Ovary (tissue), 9 donors: ENCODE data around the gene SIX5. TPM values are rescaled to one million over a fixed set of nuclear protein-coding genes. Genes with fewer than 3 reads are reported as not detected.

Source experiments
- DNase-seq, 5 donors: peaks; one replicate each; pipeline ENCODE4 v3.0.0-alpha.2; 2019 to 2020
- H3K27ac ChIP-seq, 2 donors: fragments of 200-600 bp; one replicate each; pipeline versions ENCODE4 v1.5.1 to v1.8.0; 2019 to 2022
- H3K27me3 ChIP-seq: fragments of 200-600 bp; one replicate; pipeline ENCODE4 v1.8.0; 2022
- H3K36me3 ChIP-seq: fragments of 200-600 bp; sonication (generic); one replicate; pipeline ENCODE4 v1.5.1; 2019
- H3K4me1 ChIP-seq: one replicate; pipeline ENCODE4 v1.8.1; 2013; ENCODE audit warnings: mild to moderate bottlenecking, moderate library complexity; ENCODE audit not compliant: insufficient read depth
- H3K4me3 ChIP-seq: fragments of 200-600 bp; sonication (generic); one replicate; pipeline ENCODE4 v1.5.1; 2017
- H3K9me3 ChIP-seq, 2 donors: fragments of 200-600 bp in 1 of 2; sonication (generic) in 1 of 2; one replicate each; pipeline versions ENCODE4 v1.5.1 to v1.8.1; 2013 to 2019; ENCODE audit warnings: mild to moderate bottlenecking in 1 of 2, moderate library complexity in 1 of 2
- EP300 ChIP-seq: sonication (generic); formaldehyde crosslinking; IDR thresholded peaks from one replicate; pipeline ENCODE4 v1.6.1; 2017; ENCODE audit warnings: antibody characterized with exemption
- POLR2A ChIP-seq: fragments of 450-650 bp; IDR thresholded peaks from one replicate; pipeline ENCODE4 v1.6.1; 2017; ENCODE audit warnings: antibody characterized with exemption, mild to moderate bottlenecking, moderate library complexity
- WGBS, 3 donors: extraction: QIAGEN DNeasy Blood & Tissue Kit in 1 of 3; methylation state at CpG; one replicate each; pipeline versions ENCODE4 v1.1.5 to v1.1.7; 2013 to 2017; 5-methylcytosine and 5-hydroxymethylcytosine counted together
- intact Hi-C, 4 donors: fragments of 100-400 bp; cut with DNase I; formaldehyde crosslinking; loops; one replicate each; pipeline versions ENCODE4 v1.11.0 to v1.15.1; 2022 to 2023
- polyA plus RNA-seq, 2 donors: library from polyadenylated mRNA; stranded (reverse); fragments of 200-250 nt in 1 of 2; fragments of 350-450 nt in 1 of 2; fragmentation: Illumina TruSeq in 1 of 2; extraction: RNeasy Lipid Tissue Mini Kit (QIAGEN cat#74804) in 1 of 2; gene quantifications; one replicate each; pipeline ENCODE4 v1.2.3, GENCODE V29; 2013 to 2014
- total RNA-seq, 7 donors: library from RNA; depleted of rRNA in 2 of 7; stranded (reverse); fragments of >200 nt in 2 of 7; fragmentation: NEBNext Ultra II Directional in 3 of 7; extraction: Animal tissue kit (Norgen Biotek cat#: 25700) in 3 of 7; gene quantifications; one replicate each; pipeline versions ENCODE4 v1.1.0 to v1.2.4, GENCODE V29; 2016 to 2023
- TF ChIP-seq, protein P1 (sequence below), 3 donors: fragments of 450-650 bp in 2 of 3; fragments of 200-600 bp in 1 of 3; IDR thresholded peaks; one replicate each; pipeline versions ENCODE4 v1.5.1 to v1.8.0; 2016 to 2022; ENCODE audit warnings: antibody characterized with exemption in 3 of 3, mild to moderate bottlenecking in 1 of 3
- donor health status: DM: no; HTN: no; CAD: no; lungs with moderate emphysema.
- donor health status: DM: no; HTN: no; CAD: no.
- donor health status: Bipolar disorder and iron deficiency.
- donor health status: DM: yes; HTN: yes; CAD: no.
- donor health status: DM: no; HTN: no; CAD: no.
- donor health status: DM: yes; HTN: yes; CAD: no.

Gene SIX5
- total and polyA plus RNA-seq, 9 donors: 5.4 to 64.4 (median 43.5) TPM

DNA sequence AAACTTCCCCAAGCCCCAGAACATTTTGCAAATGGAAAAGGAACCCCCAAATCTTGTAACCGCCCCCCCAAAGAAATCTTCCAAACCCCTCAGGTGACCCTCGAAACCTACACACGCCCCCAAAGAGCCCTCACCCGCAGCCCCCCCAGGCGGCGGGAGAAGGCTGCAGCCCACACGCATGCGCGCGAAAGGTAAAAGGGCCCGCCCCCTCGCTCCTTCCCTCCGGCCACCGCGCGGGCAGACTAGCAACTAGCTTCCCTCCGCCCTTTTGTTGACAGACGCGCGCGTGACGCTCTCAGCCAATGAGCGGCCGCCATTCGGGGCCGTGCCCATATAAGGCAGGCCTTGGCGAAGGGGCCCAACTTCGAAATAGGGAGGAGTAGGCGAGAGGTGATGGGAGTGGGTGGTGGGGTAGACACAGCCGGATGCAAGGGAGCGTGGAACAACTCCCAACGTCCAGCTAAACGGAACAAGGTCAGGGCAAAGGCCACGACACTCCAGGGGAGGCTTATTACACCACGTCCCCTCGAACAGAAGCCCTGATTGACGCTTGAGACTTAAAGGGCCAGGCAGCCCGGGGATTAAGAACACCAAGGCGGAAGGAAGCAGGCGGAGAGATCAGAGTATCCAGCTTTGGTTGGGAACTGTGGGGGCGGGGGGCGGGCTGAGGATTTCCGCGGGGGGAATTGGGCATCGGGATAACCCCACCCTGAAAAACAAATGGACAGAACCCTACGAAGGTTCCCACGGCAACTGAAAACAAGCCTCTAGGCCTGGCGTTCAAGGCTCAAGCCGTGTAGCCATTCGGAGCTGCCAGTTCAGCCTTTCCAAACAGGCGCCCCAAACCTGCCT, 51.7 kb downstream of the SIX5 start:
- H3K27me3 ChIP-seq: no peaks in the 10 kb centered on the region
- intact Hi-C loops: loop anchor here in 2 of 4 donors (5.0 to 10.0 kb wide), 2 partner anchors 47 to 50 kb away; partner anchors contain the start of gene SIX5 (in 2 of the 2)
- WGBS, 3 donors: 0 to 2% (median 1%) methylated on average over 51 of the region's 51 CpGs
- DNase-seq: peak; percentile 99
- H3K9me3 ChIP-seq: no peaks in the 10 kb centered on the region
- TF ChIP-seq, protein P1, sequence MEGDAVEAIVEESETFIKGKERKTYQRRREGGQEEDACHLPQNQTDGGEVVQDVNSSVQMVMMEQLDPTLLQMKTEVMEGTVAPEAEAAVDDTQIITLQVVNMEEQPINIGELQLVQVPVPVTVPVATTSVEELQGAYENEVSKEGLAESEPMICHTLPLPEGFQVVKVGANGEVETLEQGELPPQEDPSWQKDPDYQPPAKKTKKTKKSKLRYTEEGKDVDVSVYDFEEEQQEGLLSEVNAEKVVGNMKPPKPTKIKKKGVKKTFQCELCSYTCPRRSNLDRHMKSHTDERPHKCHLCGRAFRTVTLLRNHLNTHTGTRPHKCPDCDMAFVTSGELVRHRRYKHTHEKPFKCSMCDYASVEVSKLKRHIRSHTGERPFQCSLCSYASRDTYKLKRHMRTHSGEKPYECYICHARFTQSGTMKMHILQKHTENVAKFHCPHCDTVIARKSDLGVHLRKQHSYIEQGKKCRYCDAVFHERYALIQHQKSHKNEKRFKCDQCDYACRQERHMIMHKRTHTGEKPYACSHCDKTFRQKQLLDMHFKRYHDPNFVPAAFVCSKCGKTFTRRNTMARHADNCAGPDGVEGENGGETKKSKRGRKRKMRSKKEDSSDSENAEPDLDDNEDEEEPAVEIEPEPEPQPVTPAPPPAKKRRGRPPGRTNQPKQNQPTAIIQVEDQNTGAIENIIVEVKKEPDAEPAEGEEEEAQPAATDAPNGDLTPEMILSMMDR (IDR thresholded peaks at IDR 0.05): peak in 2 of 3 donors; percentile 28 to 50
- TF ChIP-seq POLR2A: peak; percentile 61
- TF ChIP-seq EP300: peak; percentile 82
- peak overlapping the region; percentile 52 for H3K4me3 ChIP-seq
- no peaks in the 10 kb centered on the region for H3K36me3 ChIP-seq
- H3K4me1 ChIP-seq: peaks cover 5% of the 10 kb centered on the region
- peak overlapping the region; percentile 66 to 74 for H3K27ac ChIP-seq

DNA sequence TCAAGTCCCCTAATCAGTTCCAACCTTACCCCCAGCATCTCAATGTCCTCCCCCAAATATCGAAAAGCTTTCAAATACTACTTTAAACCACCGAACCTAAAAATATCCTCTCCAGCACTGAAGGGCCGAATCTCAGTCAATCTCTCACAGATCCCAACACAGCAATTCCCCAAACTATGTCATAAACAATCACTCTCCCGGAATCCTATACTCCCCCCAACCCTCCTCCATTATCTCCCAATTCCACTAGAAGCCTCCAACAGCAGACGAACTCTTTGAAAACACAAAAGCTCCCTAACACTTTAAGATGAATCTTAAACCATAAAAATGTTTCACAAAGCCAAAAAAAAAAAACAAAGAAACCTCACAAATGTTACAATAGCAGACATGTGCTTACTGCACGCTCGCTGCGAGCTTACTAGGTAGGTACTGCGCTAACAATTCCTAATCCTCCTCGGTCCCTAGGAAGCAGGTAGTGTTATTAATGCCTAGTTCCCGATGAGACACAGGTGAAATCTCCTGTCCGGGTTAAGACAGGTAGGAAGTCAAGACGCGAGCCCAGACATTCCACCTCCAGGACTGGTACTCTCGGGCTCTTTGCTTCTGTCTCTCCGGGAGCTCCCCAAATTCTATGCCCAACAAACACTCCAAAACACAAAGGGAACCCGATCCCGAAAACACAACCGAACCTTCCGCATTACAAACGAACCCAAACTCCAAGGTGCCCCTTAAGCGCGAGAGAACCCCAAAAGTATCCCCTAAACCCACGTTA, 52.5 kb downstream of the SIX5 start:
- DNase-seq: peak in 3 of 5 donors; percentile 21 to 41 (median 40)
- intact Hi-C loops: loop anchor here in 2 of 4 donors (5.0 to 10.0 kb wide), 2 partner anchors 48 to 51 kb away; partner anchors contain the start of gene SIX5 (in 2 of the 2)

DNA sequence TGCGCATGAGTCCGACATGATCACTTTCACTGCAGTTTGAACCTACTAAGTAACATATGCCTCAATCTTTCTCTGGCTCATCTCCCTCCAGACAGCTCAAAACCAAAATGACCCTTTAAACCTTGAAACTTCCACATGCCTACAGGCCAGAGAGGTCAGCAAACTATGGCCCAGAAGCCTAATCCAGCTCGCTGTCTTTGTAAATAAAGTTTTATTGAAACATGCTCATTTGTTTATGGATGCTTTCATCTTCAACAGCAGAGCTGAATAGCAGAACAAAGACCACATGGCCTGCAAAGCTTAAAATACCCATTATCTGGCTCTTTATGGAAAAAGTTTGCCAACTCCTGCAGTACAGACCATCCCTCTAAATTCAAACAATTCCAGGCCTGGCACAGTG, 53.9 kb downstream of the SIX5 start:
- no peaks in the 10 kb centered on the region for H3K36me3 ChIP-seq
- TF ChIP-seq, protein P1 (IDR thresholded peaks at IDR 0.05): no peak
- TF ChIP-seq EP300 (no peak), POLR2A (no peak)
- no peaks in the 10 kb centered on the region for H3K9me3 ChIP-seq
- intact Hi-C loops: loop anchor here in 2 of 4 donors (5.0 to 10.0 kb wide), 2 partner anchors 50 to 52 kb away; partner anchors contain the start of gene SIX5 (in 2 of the 2)
- H3K4me3 ChIP-seq: no peak overlapping the region
- DNase-seq: no peak
- H3K27me3 ChIP-seq: no peaks in the 10 kb centered on the region
- no peak overlapping the region for H3K27ac ChIP-seq
- peaks cover 7% of the 10 kb centered on the region for H3K4me1 ChIP-seq
- WGBS, 3 donors: 91 to 92% (median 92%) methylated on average over 3 of the region's 3 CpGs

More for the DNA sequence above, 52.5 kb downstream of the SIX5 start:
- Histone ChIP-seq H3K9me3 (no peaks in the 10 kb centered on the region), H3K27ac (peak overlapping the region; percentile 39 to 74), H3K27me3 (no peaks in the 10 kb centered on the region), H3K4me3 (peak overlapping the region; percentile 48), H3K36me3 (no peaks in the 10 kb centered on the region), H3K4me1 (peaks cover 7% of the 10 kb centered on the region)
- TF ChIP-seq EP300 (no peak), POLR2A (no peak)
- TF ChIP-seq, protein P1 (IDR thresholded peaks at IDR 0.05): no peak
- 0 to 1% (median 1%) methylated on average over 24 of the region's 24 CpGs for WGBS, 3 donors

Other genes with a start within 250 kb of the SIX5 start
- 10 to 100 TPM in 4 of 7 donors, 1 to 10 TPM in 3; 2.0 to 16.6 (median 12.3) TPM for gene OPA3, start 184.4 kb downstream of the SIX5 start, total RNA-seq
- 1 to 10 TPM; 3.3 to 8.9 TPM for gene OPA3, start 184.4 kb downstream of the SIX5 start, polyA plus RNA-seq
- 1 to 10 TPM in 5 of 7 donors, under 1 TPM in 2; 0.60 to 4.5 (median 2.4) TPM for gene GPR4, start 167.0 kb downstream of the SIX5 start, total RNA-seq
- 10 to 100 TPM in 1 of 2 donors, 1 to 10 TPM in 1; 3.0 to 11.9 TPM for gene GPR4, start 167.0 kb downstream of the SIX5 start, polyA plus RNA-seq
- 10 to 100 TPM in 6 of 7 donors, 1 to 10 TPM in 1; 9.9 to 25.0 (median 14.4) TPM for gene EML2, start 129.9 kb downstream of the SIX5 start, total RNA-seq
- gene EML2, start 129.9 kb downstream of the SIX5 start, polyA plus RNA-seq: 10 to 100 TPM; 13.1 to 16.3 TPM
- gene GIPR, start 101.0 kb downstream of the SIX5 start, total RNA-seq: 1 to 10 TPM in 1 of 7 donors, under 1 TPM in 3, not detected in 3; 0.20 to 1.6 (median 0.59) TPM
- gene GIPR, start 101.0 kb downstream of the SIX5 start, polyA plus RNA-seq: under 1 TPM; 0.02 to 0.33 TPM
- 100 to 1,000 TPM; 288 to 508 (median 382) TPM for gene SNRPD2, start 77.3 kb downstream of the SIX5 start, total RNA-seq
- gene SNRPD2, start 77.3 kb downstream of the SIX5 start, polyA plus RNA-seq: 100 to 1,000 TPM; 279 to 499 TPM
- gene QPCTL, start 76.6 kb downstream of the SIX5 start, total RNA-seq: 10 to 100 TPM in 1 of 7 donors, 1 to 10 TPM in 6; 4.2 to 15.3 (median 7.3) TPM
- 1 to 10 TPM; 3.2 to 6.8 TPM for gene QPCTL, start 76.6 kb downstream of the SIX5 start, polyA plus RNA-seq
- 10 to 100 TPM; 13.4 to 32.5 (median 22.4) TPM for gene FBXO46, start 38.4 kb downstream of the SIX5 start, total RNA-seq
- gene FBXO46, start 38.4 kb downstream of the SIX5 start, polyA plus RNA-seq: 10 to 100 TPM in 1 of 2 donors, 1 to 10 TPM in 1; 6.7 to 13.9 TPM
- gene MEIOSIN, start 35.8 kb downstream of the SIX5 start, total RNA-seq: not detected
- not detected for gene MEIOSIN, start 35.8 kb downstream of the SIX5 start, polyA plus RNA-seq
- 100 to 1,000 TPM in 2 of 7 donors, 10 to 100 TPM in 5; 21.0 to 105 (median 62.5) TPM for gene DMPK, start 13.2 kb upstream of the SIX5 start, total RNA-seq
- 10 to 100 TPM; 24.3 to 56.7 TPM for gene DMPK, start 13.2 kb upstream of the SIX5 start, polyA plus RNA-seq
- 10 to 100 TPM; 28.4 to 85.4 (median 61.1) TPM for gene DMWD, start 23.6 kb upstream of the SIX5 start, total RNA-seq
- gene DMWD, start 23.6 kb upstream of the SIX5 start, polyA plus RNA-seq: 10 to 100 TPM; 11.4 to 33.9 TPM
- under 1 TPM in 2 of 7 donors, not detected in 5; 0.13 to 0.15 TPM for gene RSPH6A, start 46.1 kb upstream of the SIX5 start, total RNA-seq
- not detected for gene RSPH6A, start 46.1 kb upstream of the SIX5 start, polyA plus RNA-seq
- 10 to 100 TPM; 24.8 to 61.9 (median 52.2) TPM for gene SYMPK, start 93.9 kb upstream of the SIX5 start, total RNA-seq
- 10 to 100 TPM; 37.7 to 41.9 TPM for gene SYMPK, start 93.9 kb upstream of the SIX5 start, polyA plus RNA-seq
- gene FOXA3, start 95.1 kb upstream of the SIX5 start, total RNA-seq: under 1 TPM in 1 of 7 donors, not detected in 6; 0.26 TPM
- gene FOXA3, start 95.1 kb upstream of the SIX5 start, polyA plus RNA-seq: under 1 TPM in 1 of 2 donors, not detected in 1; 0.04 TPM
- gene IRF2BP1, start 116.9 kb upstream of the SIX5 start, total RNA-seq: 10 to 100 TPM; 30.4 to 59.4 (median 41.4) TPM
- gene IRF2BP1, start 116.9 kb upstream of the SIX5 start, polyA plus RNA-seq: 10 to 100 TPM in 1 of 2 donors, 1 to 10 TPM in 1; 2.7 to 29.5 TPM
- gene MYPOP, start 133.4 kb upstream of the SIX5 start, total RNA-seq: 1 to 10 TPM; 3.0 to 9.1 (median 7.0) TPM
- 1 to 10 TPM; 4.2 to 4.4 TPM for gene MYPOP, start 133.4 kb upstream of the SIX5 start, polyA plus RNA-seq
- not detected for gene NANOS2, start 145.5 kb upstream of the SIX5 start, total RNA-seq
- gene NANOS2, start 145.5 kb upstream of the SIX5 start, polyA plus RNA-seq: not detected
- 1 to 10 TPM in 5 of 7 donors, under 1 TPM in 2; 0.23 to 4.8 (median 2.2) TPM for gene NOVA2, start 204.6 kb upstream of the SIX5 start, total RNA-seq
- 1 to 10 TPM; 1.5 to 3.5 TPM for gene NOVA2, start 204.6 kb upstream of the SIX5 start, polyA plus RNA-seq
- gene CCDC61, start 226.2 kb upstream of the SIX5 start, total RNA-seq: 10 to 100 TPM in 6 of 7 donors, 1 to 10 TPM in 1; 7.6 to 19.6 (median 16.6) TPM
- gene CCDC61, start 226.2 kb upstream of the SIX5 start, polyA plus RNA-seq: 10 to 100 TPM in 1 of 2 donors, 1 to 10 TPM in 1; 2.7 to 12.5 TPM